DND-41 (cell line): ENCODE results near the gene DNM2.
"Not testable (repeated sequence)": the region's sequence is repeated elsewhere in the genome, so short reads cannot be mapped to it uniquely, and the experiment has no call there.

ENCODE experiments used
- ATAC-seq: fragments of 200-7000 bp; cut with Tn5 transposase; 3 replicates; pipeline ENCODE4 v1.9.1; 2021; ENCODE audit warnings: low read depth; ENCODE audit not compliant: insufficient read depth
- DNase-seq: peaks from one replicate; pipeline ENCODE4 v3.0.0-alpha.2; 2020
- H2AFZ ChIP-seq: 2 replicates; pipeline ENCODE4 v1.6.0; 2012; ENCODE audit warnings: low read depth, low read length
- H3K27ac ChIP-seq: 2 replicates; pipeline ENCODE4 v1.5.1; 2012; ENCODE audit warnings: low read length, inconsistent platforms
- H3K27me3 ChIP-seq: fragments of 200-600 bp; sonication (generic); 2 replicates; pipeline ENCODE4 v1.6.0; 2012; ENCODE audit warnings: low read length, mild to moderate bottlenecking, inconsistent platforms; ENCODE audit not compliant: insufficient read depth, poor library complexity
- H3K36me3 ChIP-seq: 2 replicates; pipeline ENCODE4 v1.5.1; 2012; ENCODE audit warnings: low read length, inconsistent platforms; ENCODE audit not compliant: insufficient read depth
- H3K4me1 ChIP-seq: 2 replicates; pipeline ENCODE4 v1.5.1; 2012; ENCODE audit warnings: mild to moderate bottlenecking, low read length; ENCODE audit not compliant: insufficient read depth
- H3K4me2 ChIP-seq: 2 replicates; pipeline ENCODE4 v1.6.0; 2012; ENCODE audit warnings: mild to moderate bottlenecking, moderate library complexity, low read length, inconsistent platforms; ENCODE audit not compliant: insufficient read depth
- H3K4me3 ChIP-seq, 2 experiments: fragments of 200-600 bp in 1 of 2; shearing (Covaris generic) in 1 of 2; 2 replicates each; pipeline ENCODE4 v1.5.1; 2012 to 2016; ENCODE audit warnings: inconsistent platforms in 2 of 2, low read length in 2 of 2, mild to moderate bottlenecking in 2 of 2, low read depth in 1 of 2, moderate library complexity in 1 of 2
- H3K79me2 ChIP-seq: 2 replicates; pipeline ENCODE4 v1.6.0; 2012; ENCODE audit warnings: low read length, inconsistent platforms; ENCODE audit not compliant: insufficient read depth
- H3K9ac ChIP-seq: 2 replicates; pipeline ENCODE4 v1.6.0; 2012; ENCODE audit warnings: low read depth, mild to moderate bottlenecking, inconsistent platforms, low read length, moderate library complexity
- H3K9me3 ChIP-seq: 2 replicates; pipeline ENCODE4 v1.5.1; 2012; ENCODE audit warnings: low read length, moderate library complexity, mild to moderate bottlenecking, inconsistent platforms; ENCODE audit not compliant: insufficient read depth, severe bottlenecking
- H4K20me1 ChIP-seq: 2 replicates; pipeline ENCODE4 v1.6.0; 2012; ENCODE audit warnings: low read length; ENCODE audit not compliant: insufficient read depth
- CTCF ChIP-seq: IDR thresholded peaks from 2 replicates; pipeline ENCODE4 v1.5.1; 2012; ENCODE audit warnings: borderline replicate concordance, low read length, moderate library complexity, mild to moderate bottlenecking; ENCODE audit not compliant: poor library complexity, severe bottlenecking; ENCODE audit errors: extremely low read depth
- EZH2 ChIP-seq: IDR thresholded peaks from 3 replicates; pipeline ENCODE4 v1.6.1; 2012; ENCODE audit warnings: borderline replicate concordance, low read depth, mild to moderate bottlenecking, moderate library complexity, low read length, inconsistent platforms; ENCODE audit not compliant: severe bottlenecking

DNM2 gene

GRCh38 chr19:10742476-10742875 lies 24.6 kb downstream of the DNM2 start:
- Histone ChIP-seq H3K27ac (peak overlapping the region; percentile 52; the same call in 1 of the 2 replicates), H3K36me3 (peaks cover 19% of the 10 kb centered on the region), H3K4me3 (no peak overlapping the region), H3K9me3 (peaks cover 3% of the 10 kb centered on the region), H4K20me1 (peaks cover 66% of the 10 kb centered on the region), H3K9ac (no peak overlapping the region), H3K27me3 (no peaks in the 10 kb centered on the region), H3K79me2 (peaks cover 96% of the 10 kb centered on the region), H2AFZ (no peak overlapping the region), H3K4me2 (no peak overlapping the region), H3K4me1 (no peaks in the 10 kb centered on the region)
- ATAC-seq: no peak
- DNase-seq: no peak
- no peak for TF ChIP-seq CTCF
- no peak for TF ChIP-seq EZH2

DNA sequence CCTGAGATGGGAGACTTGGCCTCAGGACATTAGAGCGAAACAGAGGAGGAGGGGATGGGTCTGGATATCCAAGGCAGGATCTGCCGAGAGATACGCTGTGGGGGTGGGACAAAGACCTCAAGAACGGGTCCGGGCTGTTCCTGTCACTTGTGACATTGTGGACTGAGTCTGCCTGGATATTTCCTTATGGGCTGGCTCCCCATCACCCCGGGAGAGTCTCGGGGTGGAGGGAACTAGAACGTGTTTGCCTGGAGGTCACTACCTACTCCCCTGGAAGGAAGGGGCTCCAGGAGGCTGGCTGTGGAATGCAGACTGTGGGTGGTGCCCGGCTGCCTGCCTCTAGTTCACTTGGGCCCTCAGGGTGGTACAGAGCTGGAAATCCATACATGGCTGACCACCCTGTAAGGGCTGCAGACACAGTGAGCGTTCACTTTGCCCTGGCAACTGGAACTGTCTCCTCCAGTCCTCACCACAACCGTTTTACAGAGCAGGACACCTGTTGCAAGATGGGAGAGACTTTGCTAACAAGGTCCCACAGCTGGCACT lies 26.4 kb downstream of the DNM2 start:
- no peak for TF ChIP-seq EZH2
- TF ChIP-seq CTCF: no peak
- Histone ChIP-seq H3K79me2 (peaks cover 96% of the 10 kb centered on the region), H3K4me2 (no peak overlapping the region), H3K4me3 (no peak overlapping the region), H3K9me3 (peaks cover 2% of the 10 kb centered on the region), H3K4me1 (no peaks in the 10 kb centered on the region), H3K27ac (no peak overlapping the region), H3K36me3 (peaks cover 19% of the 10 kb centered on the region), H3K9ac (no peak overlapping the region), H4K20me1 (peaks cover 73% of the 10 kb centered on the region), H3K27me3 (no peaks in the 10 kb centered on the region), H2AFZ (no peak overlapping the region)
- DNase-seq (no peak), ATAC-seq (no peak)

DNA sequence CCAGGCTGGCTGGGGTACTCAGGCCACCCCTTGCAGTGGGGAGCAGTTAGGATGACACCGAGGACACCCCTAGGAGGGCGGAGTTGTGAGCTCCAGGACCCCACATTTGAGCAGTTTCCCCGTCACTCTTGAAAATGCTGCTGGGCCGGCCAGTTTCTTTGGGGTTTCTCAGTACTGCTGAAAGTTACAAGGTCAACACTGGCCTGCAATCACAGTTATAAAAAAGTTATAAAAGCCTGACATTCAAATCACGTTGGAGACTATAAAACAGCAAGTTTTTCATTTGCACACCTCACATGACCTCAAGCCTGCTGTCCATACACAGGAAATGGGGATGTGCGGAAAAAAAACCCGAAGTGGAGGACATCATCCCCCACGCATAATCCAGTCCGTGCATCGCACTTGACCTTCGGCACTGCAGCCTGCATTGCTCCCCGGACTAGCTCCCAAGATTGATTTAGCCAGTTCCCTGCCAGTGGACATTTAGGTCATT lies 27.0 kb downstream of the DNM2 start:
- H3K4me3 ChIP-seq: no peak overlapping the region
- TF ChIP-seq CTCF: no peak
- TF ChIP-seq EZH2: no peak
- H3K9me3 ChIP-seq: no peaks in the 10 kb centered on the region
- peaks cover 17% of the 10 kb centered on the region; the same call in 1 of the 2 replicates for H3K36me3 ChIP-seq
- H3K4me1 ChIP-seq: no peaks in the 10 kb centered on the region
- no peak overlapping the region for H3K4me2 ChIP-seq
- no peak overlapping the region for H2AFZ ChIP-seq
- DNase-seq (no peak), ATAC-seq (no peak)
- H3K9ac ChIP-seq: no peak overlapping the region
- H4K20me1 ChIP-seq: peaks cover 76% of the 10 kb centered on the region
- H3K27me3 ChIP-seq: no peaks in the 10 kb centered on the region
- H3K79me2 ChIP-seq: peaks cover 96% of the 10 kb centered on the region
- no peak overlapping the region for H3K27ac ChIP-seq

DNA sequence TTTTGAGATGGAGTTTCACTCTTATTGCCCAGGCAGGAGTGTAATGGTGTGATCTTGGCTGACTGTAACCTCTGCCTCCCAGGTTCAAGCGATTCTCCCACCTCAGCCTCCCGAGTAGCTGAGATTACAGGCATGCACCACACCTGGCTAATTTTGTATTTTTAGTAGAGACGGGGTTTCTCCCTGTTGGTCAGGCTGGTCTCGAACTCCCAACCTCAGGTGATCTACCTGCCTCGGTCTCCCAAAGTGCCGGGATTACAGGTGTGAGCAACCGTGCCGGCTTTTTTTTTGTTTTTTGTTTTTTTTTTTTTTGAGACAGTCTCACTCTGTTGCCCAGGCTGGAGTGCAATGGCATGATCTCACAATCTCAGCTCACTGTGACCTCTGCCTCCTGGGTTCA lies 28.6 kb downstream of the DNM2 start:
- not testable (repeated sequence) for H3K27me3 ChIP-seq, H3K9me3 ChIP-seq, H2AFZ ChIP-seq, H3K4me2 ChIP-seq, ATAC-seq, H3K27ac ChIP-seq, H3K4me3 ChIP-seq, H3K4me1 ChIP-seq, DNase-seq, H3K9ac ChIP-seq
- H3K36me3 ChIP-seq: peaks cover 17% of the 10 kb centered on the region; the same call in 1 of the 2 replicates
- peaks cover 91% of the 10 kb centered on the region for H4K20me1 ChIP-seq
- H3K79me2 ChIP-seq: peaks cover 96% of the 10 kb centered on the region
